Neural progenitor cell (in vitro differentiated cells): ENCODE data around the gene DSE. TPM values are rescaled to one million over a fixed set of nuclear protein-coding genes. Genes with fewer than 3 reads are reported as not detected.
A peak's percentile ranks its signal among the peaks of the same experiment; 100 is the strongest.

Experiments used
- DNase-seq: peaks from one replicate; pipeline ENCODE4 v3.0.0-alpha.2; 2016; ENCODE audit warnings: low spot score
- H2AFZ ChIP-seq: fragments of 200-600 bp; sonication (generic); replicated peaks from 2 replicates; pipeline ENCODE4 v1.6.1; 2016; ENCODE audit warnings: antibody characterized with exemption
- H3F3A ChIP-seq: fragments of 200-600 bp; sonication (generic); 2 replicates; pipeline ENCODE4 v1.6.1; 2016; ENCODE audit warnings: antibody characterized with exemption, low read depth
- H3K27ac ChIP-seq: fragments of 200-600 bp; sonication (generic); 2 replicates; pipeline ENCODE4 v1.5.1; 2016; ENCODE audit warnings: mild to moderate bottlenecking
- H3K27me3 ChIP-seq: fragments of 200-600 bp; sonication (generic); 2 replicates; pipeline ENCODE4 v1.6.1; 2016; ENCODE audit warnings: mild to moderate bottlenecking, moderate library complexity
- H3K36me3 ChIP-seq: fragments of 200-600 bp; sonication (generic); 2 replicates; pipeline ENCODE4 v1.5.1; 2016
- H3K4me1 ChIP-seq: fragments of 200-600 bp; sonication (generic); 2 replicates; pipeline ENCODE4 v1.6.1; 2016; ENCODE audit warnings: mixed run types
- H3K4me2 ChIP-seq: fragments of 200-600 bp; sonication (generic); 2 replicates; pipeline ENCODE4 v1.6.1; 2016
- H3K4me3 ChIP-seq: fragments of 200-600 bp; sonication (generic); 2 replicates; pipeline ENCODE4 v1.5.1; 2016
- H3K79me2 ChIP-seq: fragments of 200-600 bp; sonication (generic); 2 replicates; pipeline ENCODE4 v1.6.1; 2016; ENCODE audit warnings: low read depth
- H3K9ac ChIP-seq: fragments of 200-600 bp; sonication (generic); 2 replicates; pipeline ENCODE4 v1.6.1; 2016
- H3K9me3 ChIP-seq: fragments of 200-600 bp; sonication (generic); 2 replicates; pipeline ENCODE4 v1.5.1; 2016; ENCODE audit warnings: low read depth
- H4K20me1 ChIP-seq: fragments of 200-600 bp; sonication (generic); 2 replicates; pipeline ENCODE4 v1.6.1; 2016; ENCODE audit warnings: low read depth
- H3K27ac Mint-ChIP-seq: 3 replicates; pipeline ENCODE4 v1.8.0; 2021; ENCODE audit warnings: mixed read lengths
- H3K27me3 Mint-ChIP-seq: 2 replicates; pipeline ENCODE4 v1.8.0; 2022; ENCODE audit warnings: low read depth, mild to moderate bottlenecking, inconsistent platforms, moderate library complexity, mixed read lengths; ENCODE audit not compliant: insufficient read depth
- H3K36me3 Mint-ChIP-seq: 3 replicates; pipeline ENCODE4 v1.8.0; 2021; ENCODE audit warnings: mixed read lengths
- H3K4me1 Mint-ChIP-seq: 3 replicates; pipeline ENCODE4 v1.8.0; 2021; ENCODE audit warnings: mixed read lengths
- H3K4me3 Mint-ChIP-seq: 3 replicates; pipeline ENCODE4 v1.8.0; 2021; ENCODE audit warnings: mild to moderate bottlenecking, moderate library complexity, mixed read lengths
- H3K9me3 Mint-ChIP-seq: 3 replicates; pipeline ENCODE4 v1.8.0; 2020; ENCODE audit warnings: mixed read lengths
- EZH2 ChIP-seq: fragments of 200-600 bp; sonication (generic); IDR thresholded peaks from 2 replicates; pipeline ENCODE4 v1.6.1; 2017; ENCODE audit warnings: antibody characterized with exemption, mild to moderate bottlenecking, moderate library complexity
- EZH2phosphoT487 ChIP-seq: fragments of 200-600 bp; sonication (generic); IDR thresholded peaks from 2 replicates; pipeline ENCODE4 v1.6.1; 2017; ENCODE audit warnings: antibody characterized with exemption
- total RNA-seq: library from RNA; depleted of rRNA; stranded (reverse); fragments of >200 nt; gene quantifications from 2 replicates; pipeline ENCODE4 v1.2.3, GENCODE V29; 2015; ENCODE audit warnings: low replicate concordance
- TF ChIP-seq, protein P1 (sequence below): fragments of 200-600 bp; sonication (generic); IDR thresholded peaks from 2 replicates; pipeline ENCODE4 v1.5.1; 2017; ENCODE audit warnings: antibody characterized with exemption, mild to moderate bottlenecking

Gene DSE
- total RNA-seq, 1 donor from 2014 or later: 43.7 TPM

DNA sequence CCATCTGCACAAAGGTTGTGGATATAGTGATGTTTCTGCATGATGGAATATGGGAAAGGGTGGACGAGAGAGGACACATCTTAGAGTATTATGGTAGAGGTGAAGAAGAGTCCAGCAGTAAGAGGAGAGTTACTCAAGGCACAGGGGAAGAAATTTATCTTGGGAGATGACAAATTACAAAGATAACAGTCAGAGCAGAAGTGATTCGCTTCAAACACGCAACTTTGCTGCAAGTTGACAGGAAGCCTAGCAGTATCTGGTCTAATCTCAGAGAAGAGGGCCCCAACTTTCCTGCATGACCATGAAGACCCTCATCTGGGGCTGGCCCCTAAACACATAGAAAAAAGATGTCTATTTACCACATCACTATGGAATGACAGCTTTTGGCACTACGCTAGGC lies 89.2 kb downstream of the DSE start:
- Mint-ChIP-seq H3K27ac (no peak overlapping the region), H3K4me1 (peaks cover 17% of the 10 kb centered on the region), H3K4me3 (no peak overlapping the region), H3K27me3 (peaks cover 9% of the 10 kb centered on the region), H3K36me3 (no peaks in the 10 kb centered on the region), H3K9me3 (peaks cover 2% of the 10 kb centered on the region)
- H3K79me2 ChIP-seq: no peaks in the 10 kb centered on the region
- no peak overlapping the region for H3K9ac ChIP-seq
- H3K27me3 ChIP-seq: peaks cover 63% of the 10 kb centered on the region
- TF ChIP-seq EZH2phosphoT487 (no peak), EZH2 (no peak)
- TF ChIP-seq, protein P1, sequence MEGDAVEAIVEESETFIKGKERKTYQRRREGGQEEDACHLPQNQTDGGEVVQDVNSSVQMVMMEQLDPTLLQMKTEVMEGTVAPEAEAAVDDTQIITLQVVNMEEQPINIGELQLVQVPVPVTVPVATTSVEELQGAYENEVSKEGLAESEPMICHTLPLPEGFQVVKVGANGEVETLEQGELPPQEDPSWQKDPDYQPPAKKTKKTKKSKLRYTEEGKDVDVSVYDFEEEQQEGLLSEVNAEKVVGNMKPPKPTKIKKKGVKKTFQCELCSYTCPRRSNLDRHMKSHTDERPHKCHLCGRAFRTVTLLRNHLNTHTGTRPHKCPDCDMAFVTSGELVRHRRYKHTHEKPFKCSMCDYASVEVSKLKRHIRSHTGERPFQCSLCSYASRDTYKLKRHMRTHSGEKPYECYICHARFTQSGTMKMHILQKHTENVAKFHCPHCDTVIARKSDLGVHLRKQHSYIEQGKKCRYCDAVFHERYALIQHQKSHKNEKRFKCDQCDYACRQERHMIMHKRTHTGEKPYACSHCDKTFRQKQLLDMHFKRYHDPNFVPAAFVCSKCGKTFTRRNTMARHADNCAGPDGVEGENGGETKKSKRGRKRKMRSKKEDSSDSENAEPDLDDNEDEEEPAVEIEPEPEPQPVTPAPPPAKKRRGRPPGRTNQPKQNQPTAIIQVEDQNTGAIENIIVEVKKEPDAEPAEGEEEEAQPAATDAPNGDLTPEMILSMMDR: no peak
- no peak for DNase-seq
- no peaks in the 10 kb centered on the region for H3K4me1 ChIP-seq
- H3F3A ChIP-seq: no peaks in the 10 kb centered on the region
- H3K9me3 ChIP-seq: no peaks in the 10 kb centered on the region
- no peaks in the 10 kb centered on the region for H4K20me1 ChIP-seq
- H2AFZ ChIP-seq: no peak overlapping the region
- no peaks in the 10 kb centered on the region for H3K36me3 ChIP-seq
- H3K4me2 ChIP-seq: no peak overlapping the region
- no peak overlapping the region for H3K4me3 ChIP-seq
- no peak overlapping the region for H3K27ac ChIP-seq

DNA sequence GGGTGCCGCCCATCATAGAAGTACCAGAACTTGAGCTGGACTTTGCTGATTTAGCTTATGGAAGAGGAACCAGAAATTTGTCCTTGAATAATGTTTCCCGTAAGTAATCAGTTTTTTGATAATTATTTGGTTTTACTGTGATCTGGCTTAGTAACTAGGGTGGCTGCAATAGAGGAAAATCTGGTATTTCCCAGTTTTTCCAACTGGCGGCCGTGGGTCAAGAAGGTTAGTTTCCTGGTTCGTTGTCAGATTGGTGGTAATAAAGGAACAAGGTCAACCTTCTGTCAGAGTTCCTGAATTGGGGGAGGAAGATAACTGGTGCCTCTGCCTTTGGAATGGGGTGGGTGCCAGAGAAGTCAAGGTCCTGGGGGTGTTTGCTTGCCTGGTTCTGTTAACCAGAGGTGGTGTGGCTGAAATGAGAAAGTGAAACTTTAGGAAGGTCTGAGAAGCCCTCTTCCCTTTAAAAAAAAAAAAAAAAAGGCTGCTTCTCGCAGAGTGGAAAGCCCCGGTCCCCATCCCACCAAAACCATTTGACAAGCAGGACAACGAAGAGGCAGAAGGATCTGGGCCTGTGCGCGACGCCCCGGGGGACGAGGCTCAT lies 90.7 kb downstream of the DSE start, which contains the start of gene CALHM6:
Gene CALHM6 (plus strand): TSS at position 45 of the 601 bp plus-strand sequence. CDS start 555 bp downstream, at position 600.
- Mint-ChIP-seq H3K27ac (no peak within 1 kb of the TSS), H3K27me3 (peaks cover 9% of the 10 kb centered on the region), H3K36me3 (no peaks in the 10 kb centered on the region), H3K4me3 (peak within 1 kb of the TSS; percentile 79), H3K9me3 (peaks cover 2% of the 10 kb centered on the region), H3K4me1 (peaks cover 17% of the 10 kb centered on the region)
- peaks cover 64% of the 10 kb centered on the region for H3K27me3 ChIP-seq
- H3K79me2 ChIP-seq: no peaks in the 10 kb centered on the region
- no peaks in the 10 kb centered on the region for H3K9me3 ChIP-seq
- no peaks in the 10 kb centered on the region for H3K36me3 ChIP-seq
- H4K20me1 ChIP-seq: no peaks in the 10 kb centered on the region
- peak within 1 kb of the TSS; percentile 67 for H3K4me2 ChIP-seq
- no peaks in the 10 kb centered on the region for H3K4me1 ChIP-seq
- peak within 1 kb of the TSS; percentile 40 for H3K4me3 ChIP-seq
- H3K9ac ChIP-seq: no peak within 1 kb of the TSS
- H3K27ac ChIP-seq: no peak within 1 kb of the TSS
- TF ChIP-seq, protein P1: no peak
- TF ChIP-seq EZH2 (no peak), EZH2phosphoT487 (no peak)
- no peaks in the 10 kb centered on the region for H3F3A ChIP-seq
- H2AFZ ChIP-seq: peak within 1 kb of the TSS; percentile 68
- no peak for DNase-seq

DNA sequence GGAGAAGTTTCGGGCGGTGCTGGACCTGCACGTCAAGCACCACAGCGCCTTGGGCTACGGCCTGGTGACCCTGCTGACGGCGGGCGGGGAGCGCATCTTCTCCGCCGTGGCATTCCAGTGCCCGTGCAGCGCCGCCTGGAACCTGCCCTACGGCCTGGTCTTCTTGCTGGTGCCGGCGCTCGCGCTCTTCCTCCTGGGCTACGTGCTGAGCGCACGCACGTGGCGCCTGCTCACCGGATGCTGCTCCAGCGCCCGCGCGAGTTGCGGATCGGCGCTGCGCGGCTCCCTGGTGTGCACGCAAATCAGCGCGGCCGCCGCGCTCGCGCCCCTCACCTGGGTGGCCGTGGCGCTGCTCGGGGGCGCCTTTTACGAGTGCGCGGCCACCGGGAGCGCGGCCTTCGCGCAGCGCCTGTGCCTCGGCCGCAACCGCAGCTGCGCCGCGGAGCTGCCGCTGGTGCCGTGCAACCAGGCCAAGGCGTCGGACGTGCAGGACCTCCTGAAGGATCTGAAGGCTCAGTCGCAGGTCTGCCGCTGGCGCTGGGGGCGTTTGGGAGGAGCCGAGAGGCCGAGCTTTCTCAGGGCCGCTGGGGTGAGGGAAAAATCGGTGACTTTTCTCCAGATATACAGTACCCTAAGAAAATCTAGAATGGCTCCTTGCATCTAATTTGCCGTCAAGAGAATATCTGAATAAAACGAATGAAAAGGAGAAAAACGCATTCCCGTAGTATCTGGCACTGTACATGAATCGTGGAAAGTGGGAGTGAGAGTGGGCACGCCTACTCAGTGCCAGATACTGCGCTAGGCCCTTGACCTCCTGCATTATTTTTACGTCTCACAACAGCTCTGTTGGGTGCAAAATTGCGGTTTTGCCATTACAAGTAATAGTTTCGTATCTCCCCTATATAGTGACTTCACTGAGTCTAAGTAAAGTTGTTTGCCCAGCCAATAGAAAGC lies 91.5 kb downstream of the DSE start:
- H3K4me3 Mint-ChIP-seq: peak overlapping the region; percentile 79
- H3K4me1 ChIP-seq: no peaks in the 10 kb centered on the region
- peak overlapping the region; percentile 67 for H3K4me2 ChIP-seq
- no peaks in the 10 kb centered on the region for H3K79me2 ChIP-seq
- no peaks in the 10 kb centered on the region for H3K9me3 ChIP-seq
- H3K27me3 ChIP-seq: peaks cover 64% of the 10 kb centered on the region
- peak overlapping the region; percentile 40 for H3K4me3 ChIP-seq
- peak; percentile 87 for DNase-seq
- H3K36me3 ChIP-seq: no peaks in the 10 kb centered on the region
- no peak overlapping the region for H3K9ac ChIP-seq
- TF ChIP-seq, protein P1: peak; percentile 11
- peak; percentile 60 for TF ChIP-seq EZH2
- no peak for TF ChIP-seq EZH2phosphoT487
- H3K27me3 Mint-ChIP-seq: peaks cover 9% of the 10 kb centered on the region
- H3K36me3 Mint-ChIP-seq: no peaks in the 10 kb centered on the region
- H3K9me3 Mint-ChIP-seq: peaks cover 2% of the 10 kb centered on the region
- no peak overlapping the region for H3K27ac ChIP-seq
- no peak overlapping the region for H3K27ac Mint-ChIP-seq
- peaks cover 25% of the 10 kb centered on the region for H3K4me1 Mint-ChIP-seq
- H3F3A ChIP-seq: no peaks in the 10 kb centered on the region
- no peaks in the 10 kb centered on the region for H4K20me1 ChIP-seq
- peak overlapping the region; percentile 68 for H2AFZ ChIP-seq
